Neural crest cell (in vitro differentiated cells): ENCODE measurements around the gene RSPH3. TPM values are rescaled to one million over a fixed set of nuclear protein-coding genes. Genes with fewer than 3 reads are reported as not detected.
"Not testable (repeated sequence)": the region's sequence is repeated elsewhere in the genome, so short reads cannot be mapped to it uniquely, and the experiment has no call there.

Experiments
- DNase-seq: peaks from one replicate; pipeline ENCODE4 v3.0.0; 2021; ENCODE audit warnings: low read depth, mixed read lengths, low spot score
- H3K27ac Mint-ChIP-seq: one replicate; pipeline ENCODE4 v1.8.0; 2021; ENCODE audit warnings: mild to moderate bottlenecking, mixed read lengths; ENCODE audit not compliant: unreplicated experiment
- H3K27me3 Mint-ChIP-seq: 2 replicates; pipeline ENCODE4 v1.8.0; 2021; ENCODE audit warnings: low read depth, mild to moderate bottlenecking, mixed read lengths
- H3K36me3 Mint-ChIP-seq: 2 replicates; pipeline ENCODE4 v1.8.0; 2021; ENCODE audit warnings: low read depth, mild to moderate bottlenecking, mixed read lengths
- H3K4me1 Mint-ChIP-seq: 2 replicates; pipeline ENCODE4 v1.8.0; 2021; ENCODE audit warnings: mixed read lengths
- H3K4me3 Mint-ChIP-seq: one replicate; pipeline ENCODE4 v1.8.0; 2021; ENCODE audit warnings: mild to moderate bottlenecking, mixed read lengths
- H3K9me3 Mint-ChIP-seq: 2 replicates; pipeline ENCODE4 v1.8.0; 2021; ENCODE audit warnings: mixed read lengths
- CTCF ChIP-seq: fragments of 200-600 bp; sonication (generic); conservative IDR thresholded peaks from 2 replicates; pipeline ENCODE4 v1.5.0; 2021; ENCODE audit warnings: antibody characterized with exemption, mild to moderate bottlenecking
- total RNA-seq: library from RNA; stranded (reverse); gene quantifications from 2 replicates; pipeline ENCODE4 v1.2.1, GENCODE V29; 2021

The RSPH3 gene
- total RNA-seq, 1 donor from 2014 or later, result 5.4 TPM

- no peaks in the 10 kb centered on the region for H3K27me3 Mint-ChIP-seq
- no peak overlapping the region for H3K4me3 Mint-ChIP-seq
- TF ChIP-seq CTCF, result no peak
- no peak for DNase-seq
- no peaks in the 10 kb centered on the region for H3K9me3 Mint-ChIP-seq
- no peak overlapping the region for H3K27ac Mint-ChIP-seq
- H3K36me3 Mint-ChIP-seq, result peaks cover 19% of the 10 kb centered on the region
- no peaks in the 10 kb centered on the region for H3K4me1 Mint-ChIP-seq
These were observed 44.7 kb downstream of the RSPH3 start for GRCh38 chr6:158955255-158955654.

GRCh38 chr6:158954753-158955152, 45.2 kb downstream of the RSPH3 start:
- no peak for DNase-seq
- no peak for TF ChIP-seq CTCF
- Mint-ChIP-seq H3K4me3 (no peak overlapping the region), H3K27me3 (no peaks in the 10 kb centered on the region), H3K27ac (no peak overlapping the region), H3K9me3 (no peaks in the 10 kb centered on the region), H3K4me1 (no peaks in the 10 kb centered on the region), H3K36me3 (peaks cover 19% of the 10 kb centered on the region)

- not testable (repeated sequence) for H3K4me1 Mint-ChIP-seq, DNase-seq, H3K4me3 Mint-ChIP-seq, H3K9me3 Mint-ChIP-seq, H3K27me3 Mint-ChIP-seq, H3K27ac Mint-ChIP-seq
- H3K36me3 Mint-ChIP-seq, result peaks cover 14% of the 10 kb centered on the region
These were observed 48.0 kb downstream of the RSPH3 start for GRCh38 chr6:158952011-158952410.

GRCh38 chr6:158951565-158951964, 48.4 kb downstream of the RSPH3 start:
- not testable (repeated sequence) for H3K9me3 Mint-ChIP-seq, DNase-seq, H3K4me3 Mint-ChIP-seq, H3K27me3 Mint-ChIP-seq, H3K27ac Mint-ChIP-seq, H3K4me1 Mint-ChIP-seq
- H3K36me3 Mint-ChIP-seq, result peaks cover 11% of the 10 kb centered on the region

GRCh38 chr6:158947284-158947683, 52.7 kb downstream of the RSPH3 start:
- H3K27me3 Mint-ChIP-seq, result no peaks in the 10 kb centered on the region
- no peak overlapping the region for H3K4me3 Mint-ChIP-seq
- peaks cover 4% of the 10 kb centered on the region for H3K4me1 Mint-ChIP-seq
- no peak for DNase-seq
- no peak for TF ChIP-seq CTCF
- H3K36me3 Mint-ChIP-seq, result peaks cover 2% of the 10 kb centered on the region
- peaks cover 3% of the 10 kb centered on the region for H3K9me3 Mint-ChIP-seq
- no peak overlapping the region for H3K27ac Mint-ChIP-seq

- H3K36me3 Mint-ChIP-seq, result peaks cover 4% of the 10 kb centered on the region
- H3K9me3 Mint-ChIP-seq, result peaks cover 5% of the 10 kb centered on the region
- no peak for DNase-seq
- TF ChIP-seq CTCF, result no peak
- no peaks in the 10 kb centered on the region for H3K27me3 Mint-ChIP-seq
- H3K4me3 Mint-ChIP-seq, result no peak overlapping the region
- H3K27ac Mint-ChIP-seq, result no peak overlapping the region
- peaks cover 4% of the 10 kb centered on the region for H3K4me1 Mint-ChIP-seq
These were observed 56.5 kb downstream of the RSPH3 start for GRCh38 chr6:158943380-158944032.
